Measurements from ENCODE around the gene FBXL17.

Gene FBXL17

DNA sequence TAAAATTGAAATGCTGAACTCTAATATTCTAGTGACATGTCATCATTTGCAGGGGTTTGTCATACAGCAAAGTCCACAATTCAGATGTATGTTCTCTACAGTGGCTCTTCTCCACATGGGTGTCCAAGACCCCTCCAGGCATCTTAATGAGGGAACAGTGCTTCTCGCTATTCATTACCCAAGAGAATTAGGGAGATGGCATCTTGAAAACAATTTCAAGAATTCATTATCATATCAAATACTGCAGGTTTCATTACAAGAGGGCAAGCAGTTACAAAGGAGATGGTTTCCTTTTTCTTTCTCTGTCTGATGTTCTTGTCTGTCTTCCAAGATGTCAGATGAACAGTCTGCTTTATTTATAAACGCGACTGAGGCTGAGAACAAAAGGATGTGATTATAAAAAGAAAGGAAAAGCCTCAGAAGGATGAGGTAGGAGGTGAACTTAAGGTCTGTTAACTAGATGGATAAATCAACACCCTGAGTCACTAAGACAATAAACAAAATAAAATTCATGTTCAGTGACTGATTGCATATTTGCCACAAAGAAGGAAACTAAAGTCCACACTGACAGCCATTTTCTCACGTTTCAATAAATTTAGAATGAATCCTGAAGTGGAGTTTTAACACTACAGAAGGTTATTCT lies 384.4 kb downstream of the FBXL17 start:
- no peak for FAIRE-seq
- TF ChIP-seq, protein P1, sequence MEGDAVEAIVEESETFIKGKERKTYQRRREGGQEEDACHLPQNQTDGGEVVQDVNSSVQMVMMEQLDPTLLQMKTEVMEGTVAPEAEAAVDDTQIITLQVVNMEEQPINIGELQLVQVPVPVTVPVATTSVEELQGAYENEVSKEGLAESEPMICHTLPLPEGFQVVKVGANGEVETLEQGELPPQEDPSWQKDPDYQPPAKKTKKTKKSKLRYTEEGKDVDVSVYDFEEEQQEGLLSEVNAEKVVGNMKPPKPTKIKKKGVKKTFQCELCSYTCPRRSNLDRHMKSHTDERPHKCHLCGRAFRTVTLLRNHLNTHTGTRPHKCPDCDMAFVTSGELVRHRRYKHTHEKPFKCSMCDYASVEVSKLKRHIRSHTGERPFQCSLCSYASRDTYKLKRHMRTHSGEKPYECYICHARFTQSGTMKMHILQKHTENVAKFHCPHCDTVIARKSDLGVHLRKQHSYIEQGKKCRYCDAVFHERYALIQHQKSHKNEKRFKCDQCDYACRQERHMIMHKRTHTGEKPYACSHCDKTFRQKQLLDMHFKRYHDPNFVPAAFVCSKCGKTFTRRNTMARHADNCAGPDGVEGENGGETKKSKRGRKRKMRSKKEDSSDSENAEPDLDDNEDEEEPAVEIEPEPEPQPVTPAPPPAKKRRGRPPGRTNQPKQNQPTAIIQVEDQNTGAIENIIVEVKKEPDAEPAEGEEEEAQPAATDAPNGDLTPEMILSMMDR (IDR thresholded peaks at IDR 0.05; ENCODE audit: insufficient read depth, missing control alignments): no peak
- DNase-seq (ENCODE audit: insufficient read length, low spot score): no peak

DNA sequence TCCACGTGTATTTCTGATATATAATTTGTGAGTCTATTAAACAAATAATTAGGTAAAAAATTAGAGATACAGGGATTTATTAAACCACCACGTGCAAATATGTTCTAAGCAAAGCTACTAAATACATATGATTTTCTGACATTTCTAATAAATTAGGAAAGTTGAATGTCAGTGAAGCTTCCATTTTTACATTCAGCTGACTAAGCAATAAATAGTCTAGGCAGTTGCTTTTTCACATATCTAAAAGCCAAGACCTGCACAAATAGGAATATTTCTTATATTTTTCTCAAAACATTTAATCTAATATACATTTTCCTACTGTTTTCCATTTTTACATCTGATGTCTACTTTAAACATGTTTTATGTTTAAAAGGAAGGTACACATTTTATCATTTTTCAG lies 388.6 kb downstream of the FBXL17 start:
- DNase-seq (ENCODE audit: insufficient read length, low spot score) (no peak), FAIRE-seq (no peak)
- TF ChIP-seq, protein P1 (IDR thresholded peaks at IDR 0.05; ENCODE audit: insufficient read depth, missing control alignments): no peak

DNA sequence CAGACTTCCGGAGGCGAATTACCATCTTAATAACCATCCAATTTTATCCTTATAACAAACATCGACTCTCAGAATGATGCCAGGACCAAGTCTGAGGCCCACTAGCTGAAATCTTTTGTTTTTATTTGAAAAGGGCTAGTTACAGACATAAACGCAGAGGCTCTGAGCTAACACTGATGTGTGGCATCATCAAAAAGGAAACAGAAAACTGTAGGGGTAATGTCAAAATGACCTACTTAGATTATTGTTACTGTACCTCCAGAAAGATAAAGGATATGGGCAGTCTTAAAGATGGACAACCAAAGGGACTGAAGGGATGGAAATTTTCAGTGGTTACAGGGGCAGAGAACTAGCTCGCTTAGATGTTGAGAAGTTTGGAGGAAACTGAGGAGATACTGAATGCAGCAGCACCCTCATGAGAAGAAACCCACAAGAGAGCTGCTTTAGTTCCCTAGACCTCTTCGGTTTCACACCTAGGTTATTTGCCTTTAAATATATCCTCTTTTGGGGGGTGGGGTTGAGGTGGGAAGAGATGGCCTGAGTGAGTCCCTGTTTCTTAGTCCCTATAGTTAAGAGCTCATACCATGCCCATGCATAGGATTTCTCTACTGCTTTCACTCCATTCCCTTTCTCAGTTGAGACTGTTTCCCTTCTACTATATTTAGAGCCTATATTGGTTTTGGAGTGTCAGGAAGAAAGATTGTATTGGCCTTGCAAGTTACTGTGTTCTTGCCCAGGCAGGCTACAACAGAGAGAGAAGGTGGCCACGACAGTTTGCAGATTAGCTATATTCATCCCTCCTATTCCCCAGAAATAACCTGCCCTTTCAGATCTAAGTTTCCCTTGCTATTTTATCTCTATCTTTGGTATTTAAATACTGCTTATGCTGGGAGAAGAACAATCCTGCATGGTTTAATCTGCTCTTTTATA lies 390.8 kb downstream of the FBXL17 start:
- FAIRE-seq (no peak), DNase-seq (ENCODE audit: insufficient read length, low spot score) (no peak)
- TF ChIP-seq, protein P1 (IDR thresholded peaks at IDR 0.05; ENCODE audit: insufficient read depth, missing control alignments): no peak

DNA sequence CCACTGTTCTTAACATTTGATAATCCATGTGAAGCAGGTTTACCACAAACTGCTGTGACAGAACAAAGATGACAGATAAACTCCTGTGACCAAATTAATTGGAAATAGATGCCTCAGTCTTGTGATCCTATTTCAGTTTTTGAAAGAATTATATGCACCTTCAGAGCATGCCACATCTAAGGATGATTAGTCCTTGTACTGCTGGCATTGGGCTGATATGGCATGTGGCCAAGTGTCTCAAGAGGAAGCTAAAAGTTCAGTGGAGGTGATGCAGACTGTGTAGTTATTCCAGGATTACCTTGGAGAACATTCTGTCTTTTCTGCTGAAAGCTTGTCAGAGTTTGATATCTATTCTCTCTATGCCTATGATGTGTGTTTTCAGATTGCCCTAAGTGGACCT lies 396.8 kb downstream of the FBXL17 start:
- TF ChIP-seq, protein P1 (IDR thresholded peaks at IDR 0.05; ENCODE audit: insufficient read depth, missing control alignments): no peak
- DNase-seq (ENCODE audit: insufficient read length, low spot score) (no peak), FAIRE-seq (no peak)

DNA sequence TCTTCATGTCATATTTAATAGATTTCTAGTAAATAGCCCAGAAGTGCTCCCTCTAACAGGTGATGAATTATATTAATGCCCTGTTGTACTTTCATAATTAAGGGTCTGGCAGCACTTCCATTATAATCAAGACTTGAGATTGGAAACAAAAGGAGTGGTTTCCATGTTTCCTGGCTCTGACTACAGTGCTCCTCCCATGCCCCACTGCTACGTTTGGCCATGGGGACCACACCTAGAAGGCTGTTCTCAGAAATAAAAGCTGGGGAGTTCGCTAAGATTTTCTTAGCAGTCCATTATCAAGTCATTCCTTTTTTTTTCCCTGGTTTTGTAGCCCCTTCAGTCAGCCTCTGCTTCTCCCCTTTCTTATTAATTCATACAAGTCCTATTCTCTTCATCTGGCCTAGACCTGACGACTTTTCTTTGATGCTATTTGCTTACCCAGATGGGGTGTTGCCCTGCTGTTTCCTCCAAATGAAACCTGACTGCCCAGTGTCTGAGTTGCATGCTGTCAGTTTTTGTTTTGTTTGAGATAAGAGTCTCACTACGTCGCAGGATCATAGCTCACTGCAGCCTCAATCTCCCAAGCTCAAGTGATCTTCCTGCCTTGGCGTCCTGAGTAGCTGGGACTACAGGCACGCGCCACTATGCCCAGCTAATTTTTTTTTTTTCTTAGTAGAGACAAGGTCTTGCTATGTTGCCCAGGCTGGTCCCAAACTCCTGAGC lies 399.0 kb downstream of the FBXL17 start:
- DNase-seq (ENCODE audit: insufficient read length, low spot score) (no peak), FAIRE-seq (no peak)
- TF ChIP-seq, protein P1 (IDR thresholded peaks at IDR 0.05; ENCODE audit: insufficient read depth, missing control alignments): no peak

DNA sequence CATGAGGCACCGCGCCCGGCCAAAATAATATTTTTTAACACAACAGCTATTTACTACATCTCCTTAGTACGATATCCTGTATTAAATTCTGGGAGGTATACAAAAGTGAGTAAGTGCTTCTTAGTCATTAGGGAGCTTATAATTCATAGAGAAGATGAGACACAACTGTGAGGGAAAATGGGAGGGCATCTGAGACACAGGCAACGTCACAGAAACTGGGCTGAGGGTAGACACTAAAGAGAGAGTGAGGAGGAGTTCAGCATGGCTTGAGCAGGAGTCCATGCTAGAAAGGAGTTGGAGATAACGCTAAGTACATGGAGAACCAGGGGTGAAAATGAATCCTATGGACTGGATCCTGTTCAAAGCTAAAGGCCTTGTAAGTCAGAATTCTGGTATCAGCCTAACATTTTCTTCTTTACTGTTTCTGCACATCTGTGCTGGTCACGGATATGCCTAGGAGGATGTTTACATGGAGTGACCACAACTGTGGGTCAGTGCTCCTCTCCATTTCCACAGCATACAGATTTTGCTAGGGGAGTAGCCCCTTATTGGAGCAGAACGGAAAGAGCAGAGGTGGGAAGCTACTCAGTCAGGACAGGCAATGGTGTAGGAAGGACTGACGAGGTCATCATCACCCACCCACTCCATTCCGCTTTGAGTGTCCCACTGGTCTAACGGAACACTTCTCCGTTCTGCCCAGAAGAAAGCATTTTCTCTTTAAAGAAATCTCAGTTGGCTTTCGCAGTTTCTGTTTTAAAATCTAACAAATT lies 400.8 kb downstream of the FBXL17 start:
- DNase-seq (ENCODE audit: insufficient read length, low spot score): no peak

More for the DNA sequence above, 400.8 kb downstream of the FBXL17 start:
- TF ChIP-seq, protein P1 (IDR thresholded peaks at IDR 0.05; ENCODE audit: insufficient read depth, missing control alignments): no peak
- FAIRE-seq: no peak

Measured in D721Med (cell line).